ENCODE results near the gene DNM3.

Gene DNM3

GRCh38 chr1:172308142-172308541 lies 466.8 kb downstream of the DNM3 start:
- Histone ChIP-seq H3K27ac (ENCODE audit: low read depth, low read length) (no peak overlapping the region), H3F3A (ENCODE audit: insufficient read depth) (no peaks in the 10 kb centered on the region), H3K4me2 (ENCODE audit: low read depth, low read length, poor library complexity, severe bottlenecking) (no peak overlapping the region), H3K4me3 (ENCODE audit: insufficient read depth, low read length, poor library complexity, severe bottlenecking) (no peak overlapping the region), H4K20me1 (ENCODE audit: low read depth, low read length) (no peaks in the 10 kb centered on the region), H3K9me2 (replicated peaks; ENCODE audit: insufficient read depth, low read length) (no peaks in the 10 kb centered on the region), H2AFZ (ENCODE audit: low read depth, low read length, severe bottlenecking) (no peak overlapping the region), H3K79me2 (ENCODE audit: insufficient read depth, low read length) (no peaks in the 10 kb centered on the region), H3K36me3 (ENCODE audit: low read length) (no peaks in the 10 kb centered on the region), H3K9ac (ENCODE audit: low read length) (no peak overlapping the region), H3K27me3 (ENCODE audit: low read length) (no peaks in the 10 kb centered on the region), H3K9me3 (ENCODE audit: insufficient read depth, low read length) (no peaks in the 10 kb centered on the region)
- TF ChIP-seq CTCF (IDR thresholded peaks at IDR 0.05; ENCODE audit: insufficient read depth, low read length, poor library complexity, severe bottlenecking): no peak
- TF ChIP-seq EZH2phosphoT487 (conservative IDR thresholded peaks at IDR 0.05; ENCODE audit: low read length): no peak

GRCh38 chr1:172308577-172308976 lies 467.3 kb downstream of the DNM3 start:
- H3F3A ChIP-seq (ENCODE audit: insufficient read depth): no peaks in the 10 kb centered on the region
- no peak overlapping the region for H2AFZ ChIP-seq (ENCODE audit: low read depth, low read length, severe bottlenecking)
- H3K9me3 ChIP-seq (ENCODE audit: insufficient read depth, low read length): no peaks in the 10 kb centered on the region
- H3K4me2 ChIP-seq (ENCODE audit: low read depth, low read length, poor library complexity, severe bottlenecking): no peak overlapping the region
- no peak overlapping the region for H3K4me3 ChIP-seq (ENCODE audit: insufficient read depth, low read length, poor library complexity, severe bottlenecking)
- no peak overlapping the region for H3K9ac ChIP-seq (ENCODE audit: low read length)
- no peaks in the 10 kb centered on the region for H3K36me3 ChIP-seq (ENCODE audit: low read length)
- no peaks in the 10 kb centered on the region for H4K20me1 ChIP-seq (ENCODE audit: low read depth, low read length)
- TF ChIP-seq CTCF (IDR thresholded peaks at IDR 0.05; ENCODE audit: insufficient read depth, low read length, poor library complexity, severe bottlenecking): no peak
- TF ChIP-seq EZH2phosphoT487 (conservative IDR thresholded peaks at IDR 0.05; ENCODE audit: low read length): no peak
- H3K27me3 ChIP-seq (ENCODE audit: low read length): no peaks in the 10 kb centered on the region
- no peaks in the 10 kb centered on the region for H3K79me2 ChIP-seq (ENCODE audit: insufficient read depth, low read length)
- H3K27ac ChIP-seq (ENCODE audit: low read depth, low read length): no peak overlapping the region
- H3K9me2 ChIP-seq (replicated peaks; ENCODE audit: insufficient read depth, low read length): no peaks in the 10 kb centered on the region

- Histone ChIP-seq H4K20me1 (ENCODE audit: low read depth, low read length) (no peaks in the 10 kb centered on the region), H3F3A (ENCODE audit: insufficient read depth) (no peaks in the 10 kb centered on the region), H3K4me3 (ENCODE audit: insufficient read depth, low read length, poor library complexity, severe bottlenecking) (no peak overlapping the region), H3K36me3 (ENCODE audit: low read length) (no peaks in the 10 kb centered on the region), H3K4me2 (ENCODE audit: low read depth, low read length, poor library complexity, severe bottlenecking) (no peak overlapping the region), H3K9ac (ENCODE audit: low read length) (no peak overlapping the region), H3K79me2 (ENCODE audit: insufficient read depth, low read length) (no peaks in the 10 kb centered on the region), H3K9me2 (replicated peaks; ENCODE audit: insufficient read depth, low read length) (no peaks in the 10 kb centered on the region), H3K9me3 (ENCODE audit: insufficient read depth, low read length) (no peaks in the 10 kb centered on the region), H2AFZ (ENCODE audit: low read depth, low read length, severe bottlenecking) (no peak overlapping the region), H3K27ac (ENCODE audit: low read depth, low read length) (no peak overlapping the region), H3K27me3 (ENCODE audit: low read length) (no peaks in the 10 kb centered on the region)
- TF ChIP-seq EZH2phosphoT487 (conservative IDR thresholded peaks at IDR 0.05; ENCODE audit: low read length) (no peak), CTCF (IDR thresholded peaks at IDR 0.05; ENCODE audit: insufficient read depth, low read length, poor library complexity, severe bottlenecking) (no peak)
Observed at GRCh38 chr1:172320733-172321132, 479.4 kb downstream of the DNM3 start.
